ENCODE data around the gene TVP23C.

DNA sequence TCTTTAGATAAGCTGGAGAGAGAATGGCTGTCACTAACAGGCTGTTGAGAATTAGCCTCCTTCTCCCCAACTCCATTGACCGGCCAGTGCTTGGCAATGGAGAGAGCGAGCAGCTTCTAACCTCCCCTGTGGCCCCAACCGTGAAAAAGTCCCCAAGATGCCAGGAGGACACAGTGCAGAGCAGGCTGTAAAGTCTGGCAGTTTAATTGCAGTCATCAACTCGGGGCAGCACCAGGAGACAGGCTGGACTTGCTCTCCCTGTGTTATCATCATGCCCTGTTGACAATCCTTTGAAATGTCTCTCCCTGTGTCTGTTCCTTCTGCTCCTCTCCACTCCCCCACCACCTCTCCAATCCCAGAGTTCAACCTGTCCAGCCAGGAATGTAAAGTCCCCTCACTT, 95.2 kb downstream of the TVP23C start:
- TF ChIP-seq POLR2A (IDR thresholded peaks at IDR 0.05; ENCODE audit: low read length) (no peak), GATA1 (IDR thresholded peaks at IDR 0.05; ENCODE audit: low read depth, low read length) (no peak)

All from erythroblast (primary cell).